GM19328 (cell line): ENCODE data around the gene SLC25A19.
"Not testable (repeated sequence)": the region's sequence is repeated elsewhere in the genome, so short reads cannot be mapped to it uniquely, and the experiment has no call there.

Experiments used
- ATAC-seq: cut with Tn5 transposase; IDR thresholded peaks from one replicate; pipeline ENCODE4 v1.9.1; 2021; ENCODE audit warnings: mild to moderate bottlenecking, moderate library complexity; ENCODE audit not compliant: unreplicated experiment

Gene SLC25A19

GRCh38 chr17:75307957-75308731 is 18.9 kb upstream of the SLC25A19 start:
- no peak for ATAC-seq

DNA sequence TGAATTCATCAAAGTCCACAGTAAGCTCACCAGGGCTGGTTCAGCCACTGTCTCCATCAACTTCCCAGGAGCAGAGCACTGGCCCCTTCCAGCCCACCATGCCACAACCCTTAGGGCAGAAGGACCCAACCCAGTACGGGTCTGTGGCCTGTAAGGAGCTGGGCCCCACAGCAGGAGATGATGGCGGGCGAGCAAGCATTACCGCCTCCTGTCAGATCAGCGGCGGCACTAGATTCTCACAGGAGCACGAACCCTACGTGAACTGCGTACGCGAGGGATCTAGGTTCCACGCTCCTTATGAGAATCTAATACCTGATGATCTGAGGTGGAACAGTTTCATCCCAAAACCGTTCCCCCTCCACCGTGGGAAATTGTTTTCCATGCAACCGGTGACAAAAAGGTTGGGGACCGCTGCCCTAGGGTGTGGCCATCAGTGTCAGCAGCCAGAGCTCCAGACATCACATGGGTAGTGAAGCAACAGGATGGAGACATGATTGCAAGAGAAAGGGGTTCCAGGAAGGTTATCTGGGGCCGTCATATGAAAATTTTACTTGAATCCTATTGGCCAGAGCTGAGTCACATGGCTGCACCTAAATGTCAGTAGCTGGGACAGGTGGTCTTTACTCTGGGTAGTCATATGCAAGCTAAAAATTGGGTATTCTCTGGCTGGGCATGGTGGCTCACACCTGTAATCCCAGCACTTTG is 12.4 kb upstream of the SLC25A19 start:
- no peak for ATAC-seq

GRCh38 chr17:75301049-75301448 is 11.8 kb upstream of the SLC25A19 start:
- ATAC-seq: no peak

DNA sequence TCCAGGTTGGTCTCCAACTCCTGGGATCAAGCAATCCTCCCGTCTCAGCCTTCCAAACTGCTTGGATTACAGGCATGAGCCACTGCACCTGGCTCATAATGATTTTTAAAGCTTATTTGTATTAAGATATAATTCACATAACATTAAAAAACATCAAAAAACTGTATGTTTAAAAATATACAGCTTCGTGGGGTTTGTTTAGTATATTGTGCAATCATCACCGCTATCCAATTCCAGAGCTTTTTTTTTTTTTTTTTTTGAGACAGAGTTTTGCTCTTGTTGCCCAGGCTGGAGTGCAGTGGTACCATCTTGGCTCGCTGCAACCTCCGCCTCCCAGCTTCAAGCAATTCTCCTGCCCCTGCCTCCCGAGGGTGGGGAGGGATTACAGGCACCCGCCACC is 11.0 kb upstream of the SLC25A19 start:
- ATAC-seq: no peak

- peak; percentile 49 for ATAC-seq
These were observed 6.2 kb upstream of the SLC25A19 start for GRCh38 chr17:75295201-75296158.

DNA sequence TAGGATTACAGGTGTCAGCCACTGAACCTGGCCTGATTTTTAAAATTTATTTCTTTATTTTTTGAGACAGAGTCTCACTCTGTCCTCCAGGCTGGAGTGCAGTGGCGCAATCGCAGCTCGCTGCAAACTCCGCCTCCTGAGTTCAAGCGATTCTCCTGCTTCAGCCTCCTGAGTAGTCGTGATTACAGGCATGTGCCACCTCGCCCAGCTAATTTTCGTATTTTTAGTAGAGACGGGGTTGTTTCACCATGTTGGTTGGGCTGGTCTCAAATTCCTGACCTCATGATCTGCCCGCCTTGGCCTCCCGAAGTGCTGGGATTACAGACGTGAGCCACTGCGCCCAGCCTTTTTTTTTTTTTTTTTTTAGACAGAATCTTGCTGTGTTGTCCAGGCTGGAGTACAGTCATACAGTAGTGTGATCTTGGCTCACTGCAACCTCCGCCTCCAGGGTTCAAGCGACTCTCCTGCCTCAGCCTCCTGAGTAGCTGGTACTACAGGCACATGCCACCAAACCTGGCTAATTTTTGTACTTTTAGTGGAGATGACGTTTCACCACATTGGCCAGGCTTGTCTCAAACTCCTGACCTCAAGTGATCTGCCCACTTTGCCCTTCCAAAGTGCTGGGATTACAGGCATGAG is 3.7 kb upstream of the SLC25A19 start:
- ATAC-seq: not testable (repeated sequence)

- ATAC-seq: no peak
These were observed 652 bp upstream of the SLC25A19 start for GRCh38 chr17:75289832-75290337.

DNA sequence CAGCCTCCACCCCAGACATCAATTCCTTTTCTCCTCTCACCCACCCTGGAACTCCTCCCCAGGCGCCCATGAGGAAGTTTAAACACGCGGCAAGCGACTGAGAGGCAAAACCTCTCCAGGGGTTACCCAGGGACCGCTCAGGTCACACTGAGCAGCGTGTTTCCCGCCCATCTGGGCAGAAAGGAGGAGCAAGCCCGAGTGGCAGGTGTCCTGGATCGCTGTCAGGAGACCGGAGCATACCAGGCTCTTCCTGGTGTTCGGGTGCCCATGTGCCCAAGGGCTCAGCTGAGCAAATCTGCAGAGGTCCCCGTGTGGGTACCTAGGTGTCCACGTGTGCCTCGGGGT is 491 bp downstream of the SLC25A19 start:
- peak; percentile 7 for ATAC-seq

DNA sequence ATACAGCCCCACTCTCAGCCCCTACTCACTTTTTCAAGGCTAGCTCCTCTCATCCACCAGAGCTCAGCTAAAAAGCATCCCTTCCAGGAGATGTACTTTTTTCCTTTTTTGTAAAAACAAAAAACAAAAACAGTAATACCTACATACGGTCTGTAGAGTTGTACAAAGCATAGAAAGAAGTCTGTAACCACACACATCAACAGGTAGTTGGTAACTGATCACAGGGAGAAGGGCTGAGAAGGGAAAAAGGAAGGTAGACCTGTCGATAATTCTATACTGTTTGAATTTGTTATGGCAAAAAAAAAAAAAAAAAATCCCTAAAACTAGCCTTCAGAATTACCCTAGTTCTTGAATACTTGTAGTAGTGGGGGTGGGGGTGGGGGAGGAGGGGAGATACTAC is 874 bp downstream of the SLC25A19 start:
- no peak for ATAC-seq

GRCh38 chr17:75287221-75287620 is 2.0 kb downstream of the SLC25A19 start:
- no peak for ATAC-seq

DNA sequence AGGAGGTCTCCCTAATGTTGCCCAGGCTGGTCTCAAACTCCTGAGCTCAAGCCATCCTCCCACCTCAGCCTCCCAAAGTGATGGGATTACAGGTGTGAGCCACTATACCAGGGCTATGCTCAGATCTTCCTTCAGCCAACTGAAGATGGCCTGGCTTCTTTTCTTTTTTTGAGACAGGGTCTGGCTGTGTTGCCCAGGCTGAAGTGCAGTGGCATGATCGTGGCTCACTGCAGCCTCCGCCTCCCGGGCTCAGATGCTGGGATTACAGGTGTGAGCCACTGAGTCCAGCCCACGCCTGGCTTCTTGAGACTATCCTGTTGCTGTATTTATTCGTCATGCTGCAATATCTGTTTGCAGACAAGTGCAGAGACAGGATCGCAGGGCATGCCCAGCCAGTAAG is 4.1 kb downstream of the SLC25A19 start:
- ATAC-seq: no peak

DNA sequence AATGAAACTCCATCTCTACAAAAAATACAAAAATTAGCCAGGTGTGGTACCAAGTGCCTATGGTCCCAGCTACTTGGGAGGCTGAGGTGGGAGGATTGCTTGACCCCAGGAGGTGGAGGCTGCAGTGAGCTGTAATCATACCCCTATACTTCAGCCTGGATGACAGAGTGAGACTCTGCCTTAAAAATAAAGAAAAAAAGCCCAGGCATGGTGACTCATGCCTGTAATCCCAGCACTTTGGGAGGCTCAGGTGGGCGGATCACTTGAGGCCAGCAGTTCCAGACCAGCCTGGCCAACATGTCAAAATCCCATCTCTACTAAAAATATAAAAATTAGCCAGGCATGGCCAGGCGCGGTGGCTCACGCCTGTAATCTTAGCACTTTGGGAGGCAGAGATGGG is 9.0 kb downstream of the SLC25A19 start:
- not testable (repeated sequence) for ATAC-seq

DNA sequence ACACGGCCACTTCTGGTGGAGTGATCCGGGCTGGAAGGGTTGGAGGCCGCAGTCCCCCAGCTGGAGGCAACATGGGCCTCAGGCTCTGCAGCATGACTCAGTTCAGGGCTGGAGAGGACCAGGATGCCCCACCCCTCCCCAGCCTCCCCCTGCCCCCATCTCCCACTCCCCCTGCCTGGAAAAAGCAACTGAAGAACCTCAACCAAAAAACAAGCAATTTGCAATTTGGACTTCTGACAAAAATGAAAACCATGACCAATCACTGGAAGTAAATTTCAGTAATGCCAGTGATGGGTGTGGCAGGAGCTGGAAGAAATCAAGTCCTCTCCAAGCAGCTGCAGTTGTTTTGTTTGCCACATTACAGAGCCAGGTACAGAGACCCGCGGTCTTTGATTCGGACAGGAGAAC is 11.6 kb downstream of the SLC25A19 start:
- ATAC-seq: no peak

DNA sequence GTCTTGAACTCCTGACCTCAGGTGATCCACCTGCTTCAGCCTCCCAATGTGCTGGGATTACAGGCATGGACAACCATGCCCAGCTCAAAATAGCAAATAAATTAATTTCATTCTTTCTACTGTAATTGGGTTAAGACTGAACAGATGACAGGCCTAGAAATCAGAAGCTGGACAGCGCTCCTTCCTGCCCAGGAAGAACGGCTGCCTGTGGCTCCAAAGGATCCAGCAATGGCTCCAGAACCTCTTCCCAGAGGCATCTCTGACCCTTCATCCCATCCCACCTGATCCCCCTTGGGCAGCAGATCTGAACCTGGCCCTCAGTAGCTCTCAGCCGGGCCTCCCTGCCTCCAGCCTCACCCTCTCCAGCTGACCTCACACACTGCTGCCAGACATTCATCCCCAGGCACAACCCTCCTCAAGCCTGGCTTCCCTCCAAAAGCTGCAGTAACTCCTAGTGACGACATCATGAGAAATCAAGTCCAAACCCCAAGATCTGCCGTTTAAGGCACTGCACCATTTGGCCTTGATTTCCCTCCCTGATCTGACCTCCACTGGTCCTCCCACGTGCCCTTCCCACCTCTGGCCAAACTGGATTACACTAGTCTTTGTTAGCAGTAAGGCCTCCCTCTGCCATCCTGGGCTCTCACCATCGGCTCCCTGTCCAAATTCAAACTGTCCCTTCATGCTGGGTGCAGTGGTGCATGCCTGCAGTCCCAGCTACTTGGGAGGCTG is 15.1 kb downstream of the SLC25A19 start:
- no peak for ATAC-seq

DNA sequence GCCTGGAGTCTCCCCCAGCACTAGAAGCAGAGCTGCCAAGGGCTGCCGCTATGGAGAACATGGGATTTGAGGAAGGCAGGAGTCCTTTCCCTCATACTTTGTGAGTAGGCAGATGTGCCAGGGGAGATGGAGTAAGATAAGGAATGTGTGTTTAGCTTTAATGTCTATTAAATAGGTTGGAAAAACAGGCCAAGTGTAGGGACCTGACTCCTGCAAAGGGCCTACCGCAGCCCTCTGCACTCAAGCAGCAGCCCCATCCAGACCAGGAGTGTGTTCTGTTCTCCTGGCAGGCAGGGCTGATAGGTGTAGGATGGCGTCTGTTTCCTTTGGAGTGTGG is 16.4 kb downstream of the SLC25A19 start:
- ATAC-seq: no peak

DNA sequence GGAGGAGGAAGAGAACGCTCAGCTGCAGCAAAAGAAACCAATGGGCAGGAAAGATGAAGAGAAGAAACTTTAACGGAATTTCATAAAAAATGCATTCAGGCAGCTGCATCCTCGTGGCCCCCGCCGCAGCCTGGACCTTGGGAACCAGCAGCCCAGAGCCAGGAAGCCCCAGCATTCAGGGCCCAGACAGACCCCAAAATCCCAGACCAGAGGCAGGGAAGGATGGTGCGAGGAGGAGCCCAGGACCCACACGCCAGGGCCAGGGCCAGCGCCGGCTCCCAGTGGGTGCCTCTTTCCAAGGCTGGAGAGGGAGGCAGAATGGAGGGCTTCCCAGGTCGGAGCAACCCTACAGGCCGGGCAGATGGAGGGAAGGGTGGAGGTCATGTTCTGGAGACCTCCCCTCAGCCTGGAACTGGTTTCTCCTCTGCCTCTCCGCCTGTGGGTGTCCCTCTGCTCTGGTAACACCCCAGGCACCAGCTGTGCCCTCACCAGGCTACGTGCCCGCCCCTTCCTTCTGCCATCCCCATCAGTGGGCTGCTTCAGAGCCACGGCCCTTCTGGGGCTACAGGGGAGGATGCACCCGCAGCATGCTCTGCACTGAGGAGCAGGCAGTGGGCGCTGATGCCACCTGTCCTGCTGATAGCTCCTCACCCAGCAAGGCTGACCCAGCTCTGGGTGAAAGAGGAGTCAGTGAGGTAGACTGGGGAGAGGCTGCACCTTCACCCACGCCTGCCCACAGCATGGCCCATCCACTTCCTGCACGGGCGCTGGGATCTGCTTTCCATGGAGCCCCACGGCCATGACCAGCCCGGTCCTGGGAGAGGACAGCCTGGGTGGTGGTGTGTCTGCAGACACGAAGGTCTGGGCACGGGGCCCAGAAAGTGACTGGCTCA is 17.0 kb downstream of the SLC25A19 start:
- no peak for ATAC-seq

GRCh38 chr17:75271233-75271954 is 17.8 kb downstream of the SLC25A19 start:
- peak; percentile 59 for ATAC-seq

DNA sequence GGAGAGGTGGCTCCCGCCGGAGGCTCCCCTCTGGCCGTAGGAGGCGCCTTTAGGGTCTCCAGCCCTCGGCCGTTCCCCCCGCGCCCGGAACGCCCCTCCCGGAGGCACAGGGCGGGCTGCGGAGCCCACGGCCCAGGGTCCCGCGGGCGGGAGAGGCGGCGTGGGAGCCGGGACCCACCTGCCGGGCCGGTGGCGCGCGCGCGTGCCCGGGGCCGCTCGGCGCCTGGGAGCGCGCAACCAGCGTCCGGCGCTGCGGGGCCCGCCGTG is 18.3 kb downstream of the SLC25A19 start, which contains the start of gene MIF4GD:
Gene MIF4GD (minus strand): TSS at position 266 of the 267 bp plus-strand sequence. CDS start 1,036 bp downstream, outside the sequence.
- ATAC-seq: no peak
